ENCODE measurements around the gene MTF1.

Gene MTF1

GRCh38 chr1:37828410-37829074 is 30.9 kb downstream of the MTF1 start:
- POLR2A ChIA-PET (ENCODE audit: low non-redundant PET): no interaction called here
- peak; percentile 32 for DNase-seq (ENCODE audit: low spot score)
- H3K27ac ChIP-seq: no peak overlapping the region
- CTCF ChIA-PET: interaction anchor here (0.6 kb wide), 3 partner anchors 14 to 161 kb away, joined by 3 read pairs; no protein-coding TSS in a partner anchor
- no peak for TF ChIP-seq CTCF (conservative IDR thresholded peaks at IDR 0.05; ENCODE audit: low read depth)

- no peak for DNase-seq (ENCODE audit: low spot score)
- POLR2A ChIA-PET (ENCODE audit: low non-redundant PET): interaction anchor here (0.6 kb wide), 1 partner anchor 141 kb away, joined by 3 read pairs; no protein-coding TSS in a partner anchor
- H3K27ac ChIP-seq: no peak overlapping the region
- CTCF ChIA-PET: interaction anchor here (0.7 kb wide), 2 partner anchors 267 to 1751 kb away, joined by 3 read pairs; partner anchors contain the start of gene PABPC4
- no peak for TF ChIP-seq CTCF (conservative IDR thresholded peaks at IDR 0.05; ENCODE audit: low read depth)
Measured at GRCh38 chr1:37825506-37825905, 33.9 kb downstream of the MTF1 start.

- no peak for DNase-seq (ENCODE audit: low spot score)
- H3K27ac ChIP-seq: no peak overlapping the region
- no peak for TF ChIP-seq CTCF (conservative IDR thresholded peaks at IDR 0.05; ENCODE audit: low read depth)
- POLR2A ChIA-PET (ENCODE audit: low non-redundant PET): no interaction called here
- CTCF ChIA-PET: no interaction called here
Measured at GRCh38 chr1:37824001-37824400, 35.4 kb downstream of the MTF1 start.

DNA sequence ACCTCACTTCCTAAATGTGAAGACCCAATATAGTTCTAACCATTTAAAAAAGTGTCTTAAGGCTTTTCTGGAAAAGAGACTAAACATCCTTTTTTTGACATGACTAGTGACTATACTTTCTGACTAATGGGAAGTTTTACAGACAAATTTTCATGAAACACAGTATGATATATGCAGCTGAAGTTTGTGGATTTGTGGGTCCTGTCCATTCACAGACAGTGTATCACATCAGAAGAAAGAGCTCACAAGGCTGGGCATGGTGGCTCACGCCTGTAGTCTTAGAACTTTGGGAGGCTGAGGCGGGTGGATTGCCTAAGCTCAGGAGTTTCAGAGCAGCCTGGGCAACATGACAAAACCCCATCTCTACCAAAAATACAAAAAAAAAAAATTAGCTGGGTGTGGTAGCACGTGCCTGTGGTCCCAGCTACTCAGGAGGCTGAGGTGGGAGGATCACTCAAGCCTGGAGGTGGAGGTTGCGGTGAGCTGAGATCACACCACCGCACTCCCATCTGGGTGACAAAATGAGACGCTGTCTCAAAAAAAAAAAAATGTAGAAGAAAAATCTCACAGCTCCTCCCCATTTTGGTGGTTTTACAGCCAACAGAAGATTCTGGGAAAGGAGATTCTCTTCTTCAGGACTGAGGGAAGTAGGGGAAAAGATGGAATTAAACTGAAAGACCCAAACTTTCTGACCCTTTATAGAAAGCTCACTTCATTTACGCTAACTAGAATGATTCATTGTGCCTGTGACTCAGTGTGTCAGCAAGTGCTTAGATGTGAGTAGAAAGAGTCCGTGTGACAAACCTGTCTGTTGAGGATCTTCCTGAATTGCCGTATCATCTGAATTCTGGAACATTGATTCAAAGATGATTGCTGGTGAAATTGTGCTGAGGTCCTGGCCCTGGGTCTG is 36.2 kb downstream of the MTF1 start:
- H3K27ac ChIP-seq: no peak overlapping the region
- ChIA-PET CTCF (interaction anchor here (0.8 kb wide), 1 partner anchor 28 kb away, joined by 3 read pairs; no protein-coding TSS in a partner anchor), POLR2A (ENCODE audit: low non-redundant PET) (no interaction called here)
- TF ChIP-seq CTCF (conservative IDR thresholded peaks at IDR 0.05; ENCODE audit: low read depth): no peak
- no peak for DNase-seq (ENCODE audit: low spot score)

DNA sequence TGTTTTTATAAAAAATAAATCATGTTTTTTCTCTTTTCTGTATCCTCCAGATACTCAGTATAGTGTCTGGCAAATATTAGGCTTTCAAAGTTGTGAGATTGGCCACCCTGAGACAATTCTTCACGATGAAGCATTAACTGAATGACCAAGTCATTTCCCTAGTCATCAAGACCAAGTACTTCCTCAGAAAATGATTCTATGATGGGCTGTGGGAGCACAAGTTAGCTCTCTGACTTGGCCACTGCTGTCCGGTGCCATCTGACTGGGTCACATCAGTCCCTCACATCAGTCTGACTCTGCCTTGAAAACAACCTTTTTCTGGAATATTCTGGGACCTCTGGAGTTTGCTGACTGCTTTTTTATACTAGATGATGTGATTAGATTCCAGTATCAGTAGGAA is 37.9 kb downstream of the MTF1 start:
- ChIA-PET POLR2A (ENCODE audit: low non-redundant PET) (no interaction called here), CTCF (interaction anchor here (0.6 kb wide), 1 partner anchor 67 kb away, joined by 3 read pairs; no protein-coding TSS in a partner anchor)
- TF ChIP-seq CTCF (conservative IDR thresholded peaks at IDR 0.05; ENCODE audit: low read depth): no peak
- no peak overlapping the region for H3K27ac ChIP-seq
- DNase-seq (ENCODE audit: low spot score): no peak

DNA sequence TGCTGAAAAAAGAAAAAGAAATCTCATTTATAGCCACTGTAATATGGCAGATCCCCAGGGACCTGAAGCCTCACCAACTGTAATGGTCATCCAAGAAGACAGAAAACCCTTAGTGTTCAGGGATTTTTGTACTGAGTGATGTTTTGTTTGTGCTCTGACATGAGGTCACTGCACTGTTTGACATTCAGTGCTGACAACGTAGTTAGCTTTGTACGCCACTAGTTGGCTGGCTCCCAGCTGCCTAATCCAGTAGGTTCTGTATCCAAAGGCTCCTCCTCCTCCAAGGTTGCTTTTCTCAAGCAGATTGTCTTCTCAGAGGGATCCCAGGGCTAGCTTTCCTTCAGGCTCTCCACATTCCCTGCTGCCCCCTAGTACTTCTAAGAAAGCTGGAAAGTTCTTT is 41.9 kb downstream of the MTF1 start:
- no peak for DNase-seq (ENCODE audit: low spot score)
- H3K27ac ChIP-seq: no peak overlapping the region
- POLR2A ChIA-PET (ENCODE audit: low non-redundant PET): no interaction called here
- no peak for TF ChIP-seq CTCF (conservative IDR thresholded peaks at IDR 0.05; ENCODE audit: low read depth)
- CTCF ChIA-PET: interaction anchor here (0.7 kb wide), 1 partner anchor 44 kb away, joined by 3 read pairs; no protein-coding TSS in a partner anchor

Data from RWPE1 (cell line).